ENCODE measurements around the gene TMEM89. TPM values are rescaled to one million over a fixed set of nuclear protein-coding genes. Genes with fewer than 3 reads are reported as not detected.

Gene TMEM89
- polyA plus RNA-seq, 4 donors: 0.21 TPM; not detected in 3

DNA sequence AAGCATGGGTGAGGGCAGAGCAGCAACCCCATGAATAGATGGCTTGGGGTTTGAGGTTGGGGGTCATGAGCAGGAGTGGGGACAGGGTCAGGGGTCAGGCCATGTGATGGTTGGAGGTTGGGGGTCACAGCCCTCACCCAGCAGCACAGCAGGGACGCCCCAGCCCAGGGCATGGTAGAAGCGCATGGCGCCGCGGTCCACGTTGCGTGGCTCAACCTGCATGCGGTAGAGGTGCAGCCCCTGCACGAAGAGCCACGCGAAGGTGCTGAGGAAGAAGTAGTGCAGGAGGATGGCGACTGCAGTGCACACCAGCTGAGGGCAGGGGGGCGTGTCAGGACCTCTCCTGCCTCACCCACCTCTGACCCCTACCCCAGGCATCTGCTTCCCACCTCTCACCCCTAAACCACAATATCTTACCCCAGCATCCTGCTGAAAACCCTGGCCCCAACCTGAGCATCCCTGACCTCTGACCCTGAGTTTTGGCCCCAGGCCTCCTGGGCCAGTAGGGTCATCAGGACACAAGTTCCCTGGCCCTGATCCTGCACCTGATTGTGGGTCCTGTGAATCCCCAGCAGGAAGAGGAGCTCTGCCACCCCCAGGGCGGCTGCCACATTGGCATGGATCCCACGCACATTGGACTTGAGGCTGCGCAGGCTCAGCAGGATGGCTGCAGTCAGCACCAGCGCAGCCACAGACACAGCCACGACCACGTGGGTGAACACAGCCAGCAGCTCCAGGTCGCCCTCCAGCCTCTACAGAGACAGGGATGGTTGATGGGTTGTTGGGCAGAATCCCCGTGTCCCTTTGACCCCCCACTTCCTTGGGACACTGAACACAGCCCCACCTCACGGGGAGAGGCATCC, 23.6 kb upstream of the TMEM89 start:
- no peak for DNase-seq (ENCODE audit: low read depth in 4 of 4, low spot score in 3 of 4)

DNA sequence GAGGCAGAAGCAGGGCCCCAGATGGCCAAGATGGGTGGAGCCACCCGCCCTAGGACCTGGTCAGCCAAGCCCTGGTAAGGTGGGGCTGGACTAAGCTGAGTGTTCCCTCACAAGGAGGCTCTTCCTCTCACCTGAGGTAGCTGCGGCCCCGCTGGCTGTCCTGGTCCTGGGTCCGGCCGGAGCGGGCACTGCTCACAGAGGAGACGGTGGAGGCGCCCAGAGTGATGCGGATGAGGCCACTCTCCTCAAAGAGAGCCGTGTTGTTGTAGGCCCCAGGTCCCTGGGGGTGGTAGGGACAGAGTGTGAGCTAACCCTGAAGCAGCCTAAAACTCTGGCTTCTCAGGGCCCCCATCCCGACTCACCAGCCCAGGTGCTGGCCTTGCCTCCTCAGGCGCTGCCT, 21.0 kb upstream of the TMEM89 start:
- no peak for DNase-seq (ENCODE audit: low read depth in 4 of 4, low spot score in 3 of 4)

- DNase-seq (ENCODE audit: low read depth in 4 of 4, low spot score in 3 of 4): no peak
Observed at GRCh38 chr3:48641396-48641795, 19.8 kb upstream of the TMEM89 start.

- no peak for DNase-seq (ENCODE audit: low read depth in 4 of 4, low spot score in 3 of 4)
Observed at GRCh38 chr3:48639944-48640606, 18.5 kb upstream of the TMEM89 start.

- DNase-seq (ENCODE audit: low read depth in 4 of 4, low spot score in 3 of 4): no peak
Observed at GRCh38 chr3:48637305-48637704, 15.7 kb upstream of the TMEM89 start.

- DNase-seq (ENCODE audit: low read depth in 4 of 4, low spot score in 3 of 4): no peak
Observed at GRCh38 chr3:48636149-48636655, 14.6 kb upstream of the TMEM89 start.

- DNase-seq (ENCODE audit: low read depth in 4 of 4, low spot score in 3 of 4): peak; percentile 86 to 94 (median 92)
Observed at GRCh38 chr3:48635222-48636021, 13.9 kb upstream of the TMEM89 start, which contains the start of gene SLC26A6. Gene SLC26A6 (minus strand): TSS chr3:48635461. CDS start chr3:48635393, 68 bp downstream.

GRCh38 chr3:48634661-48635221, 13.2 kb upstream of the TMEM89 start:
- no peak for DNase-seq (ENCODE audit: low read depth in 4 of 4, low spot score in 3 of 4)

- DNase-seq (ENCODE audit: low read depth in 4 of 4, low spot score in 3 of 4): no peak
Observed at GRCh38 chr3:48633743-48634142, 12.2 kb upstream of the TMEM89 start.

- no peak for DNase-seq (ENCODE audit: low read depth in 4 of 4, low spot score in 3 of 4)
Observed at GRCh38 chr3:48633256-48633655, 11.7 kb upstream of the TMEM89 start.

GRCh38 chr3:48631516-48632448, 10.2 kb upstream of the TMEM89 start:
- no peak for DNase-seq (ENCODE audit: low read depth in 4 of 4, low spot score in 3 of 4)

GRCh38 chr3:48630833-48631232, 9.3 kb upstream of the TMEM89 start:
- no peak for DNase-seq (ENCODE audit: low read depth in 4 of 4, low spot score in 3 of 4)

DNA sequence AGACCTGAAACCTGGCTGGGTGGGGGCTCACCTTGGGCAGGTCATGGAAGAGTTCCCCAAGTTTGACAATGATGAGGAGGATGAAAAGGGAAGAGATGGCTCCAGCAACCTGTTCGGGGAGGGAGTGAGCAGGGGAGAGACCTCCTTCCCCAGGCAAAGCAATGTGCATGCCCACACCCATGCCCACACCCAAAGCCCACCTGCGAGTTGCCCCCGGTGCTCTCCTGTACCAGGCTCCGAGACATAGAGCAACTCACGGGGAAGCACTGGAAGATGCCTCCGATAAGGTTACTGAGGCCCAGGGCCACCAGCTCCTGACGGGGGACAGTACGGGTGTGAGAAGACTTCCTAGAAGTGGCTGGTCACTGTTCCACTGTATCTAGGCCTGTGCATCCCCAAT, 8.8 kb upstream of the TMEM89 start:
- no peak for DNase-seq (ENCODE audit: low read depth in 4 of 4, low spot score in 3 of 4)

DNA sequence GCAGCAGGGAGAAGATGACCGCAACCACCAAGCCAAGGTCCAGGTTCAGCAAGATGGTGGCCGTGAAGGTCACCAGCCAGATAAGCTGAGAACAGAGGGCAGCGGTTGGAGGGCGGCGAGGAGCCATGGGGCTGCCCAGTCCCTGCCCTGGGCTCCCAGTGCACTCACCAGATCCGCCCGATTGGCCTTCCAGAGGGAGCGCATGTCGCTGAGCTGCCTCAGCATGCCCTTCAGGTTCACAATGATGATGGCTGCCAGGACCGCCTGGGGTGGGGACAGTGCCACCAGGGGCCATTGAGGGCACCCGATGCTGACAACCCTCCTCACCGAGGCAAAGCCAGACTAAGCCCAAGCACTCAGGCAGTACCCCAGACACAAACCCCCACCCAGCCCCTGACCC, 8.3 kb upstream of the TMEM89 start:
- DNase-seq (ENCODE audit: low read depth in 4 of 4, low spot score in 3 of 4): no peak

- DNase-seq (ENCODE audit: low read depth in 4 of 4, low spot score in 3 of 4): no peak
Observed at GRCh38 chr3:48628277-48629017, 6.9 kb upstream of the TMEM89 start.

GRCh38 chr3:48625600-48625999, 4.0 kb upstream of the TMEM89 start:
- no peak for DNase-seq (ENCODE audit: low read depth in 4 of 4, low spot score in 3 of 4)

DNA sequence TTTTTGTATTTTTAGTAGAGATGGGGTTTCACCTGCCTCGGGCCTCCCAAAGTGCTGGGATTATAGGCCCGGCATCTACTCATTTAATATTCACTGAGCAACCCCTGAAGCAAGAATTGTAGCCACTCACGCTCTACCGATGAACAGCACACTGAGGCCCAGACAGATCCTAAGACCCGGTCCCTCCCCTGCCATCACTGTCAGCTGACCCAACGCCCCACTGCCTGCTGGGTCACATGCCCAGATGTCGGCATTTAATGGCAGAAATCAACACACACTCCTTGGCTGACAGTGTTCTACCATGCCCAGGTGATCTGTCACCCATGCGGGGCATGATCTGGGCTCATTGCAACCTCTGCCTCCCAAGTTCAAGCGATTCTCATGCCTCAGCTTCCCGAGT, 3.2 kb upstream of the TMEM89 start:
- DNase-seq (ENCODE audit: low read depth in 4 of 4, low spot score in 3 of 4): no peak

GRCh38 chr3:48623851-48624547, 2.4 kb upstream of the TMEM89 start:
- no peak for DNase-seq (ENCODE audit: low read depth in 4 of 4, low spot score in 3 of 4)

Data from right renal pelvis (tissue), 4 donors.